Measurements from ENCODE around the gene MAML3. TPM values are rescaled to one million over a fixed set of nuclear protein-coding genes. Genes with fewer than 3 reads are reported as not detected.

MAML3 gene
- total RNA-seq, 2 experiments from 2014 or later: 2.0 to 2.4 TPM

DNA sequence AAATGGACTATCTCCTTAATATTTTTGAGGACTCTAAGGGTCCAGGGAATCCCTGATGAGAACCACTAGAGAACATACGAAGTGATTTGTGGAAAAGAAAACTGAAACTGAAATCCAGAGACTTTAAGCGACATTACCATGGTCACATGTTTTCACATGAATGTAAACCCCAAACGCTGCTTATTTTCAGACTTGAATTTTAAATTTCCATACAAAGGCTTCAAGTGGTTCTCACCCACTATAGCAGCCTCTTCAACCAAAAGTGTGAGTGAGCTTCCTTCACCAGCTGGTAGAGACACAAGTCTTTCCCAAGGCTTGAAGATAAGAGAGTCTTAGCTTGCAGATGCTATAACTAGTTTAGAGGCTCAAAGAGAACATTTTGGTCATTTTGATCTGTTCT lies 255.7 kb downstream of the MAML3 start:
- intact Hi-C loops (cut with micrococcal nuclease): no loop called here

GRCh38 chr4:139896091-139896604 lies 257.8 kb downstream of the MAML3 start:
- intact Hi-C loops (cut with micrococcal nuclease): no loop called here
- H3K27ac Mint-ChIP-seq: no peak overlapping the region
- ATAC-seq (no peak), DNase-seq (no peak)
- peaks cover 9% of the 10 kb centered on the region for H3K4me1 Mint-ChIP-seq (ENCODE audit: low read depth)
- no peaks in the 10 kb centered on the region for H3K27me3 Mint-ChIP-seq
- CTCF ChIA-PET: no interaction called here
- POLR2A ChIA-PET: no interaction called here
- no peak overlapping the region for H3K4me3 Mint-ChIP-seq
- no peaks in the 10 kb centered on the region for H3K9me3 Mint-ChIP-seq
- TF ChIP-seq, protein P1, sequence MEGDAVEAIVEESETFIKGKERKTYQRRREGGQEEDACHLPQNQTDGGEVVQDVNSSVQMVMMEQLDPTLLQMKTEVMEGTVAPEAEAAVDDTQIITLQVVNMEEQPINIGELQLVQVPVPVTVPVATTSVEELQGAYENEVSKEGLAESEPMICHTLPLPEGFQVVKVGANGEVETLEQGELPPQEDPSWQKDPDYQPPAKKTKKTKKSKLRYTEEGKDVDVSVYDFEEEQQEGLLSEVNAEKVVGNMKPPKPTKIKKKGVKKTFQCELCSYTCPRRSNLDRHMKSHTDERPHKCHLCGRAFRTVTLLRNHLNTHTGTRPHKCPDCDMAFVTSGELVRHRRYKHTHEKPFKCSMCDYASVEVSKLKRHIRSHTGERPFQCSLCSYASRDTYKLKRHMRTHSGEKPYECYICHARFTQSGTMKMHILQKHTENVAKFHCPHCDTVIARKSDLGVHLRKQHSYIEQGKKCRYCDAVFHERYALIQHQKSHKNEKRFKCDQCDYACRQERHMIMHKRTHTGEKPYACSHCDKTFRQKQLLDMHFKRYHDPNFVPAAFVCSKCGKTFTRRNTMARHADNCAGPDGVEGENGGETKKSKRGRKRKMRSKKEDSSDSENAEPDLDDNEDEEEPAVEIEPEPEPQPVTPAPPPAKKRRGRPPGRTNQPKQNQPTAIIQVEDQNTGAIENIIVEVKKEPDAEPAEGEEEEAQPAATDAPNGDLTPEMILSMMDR (IDR thresholded peaks at IDR 0.05): no peak
- H3K36me3 Mint-ChIP-seq (ENCODE audit: low read depth): no peaks in the 10 kb centered on the region

More for the DNA sequence above, 255.7 kb downstream of the MAML3 start:
- H3K4me1 Mint-ChIP-seq (ENCODE audit: low read depth): peaks cover 13% of the 10 kb centered on the region
- CTCF ChIA-PET: no interaction called here
- peak overlapping the region; percentile 22 for H3K27ac Mint-ChIP-seq
- DNase-seq (no peak), ATAC-seq (peak; percentile 8)
- POLR2A ChIA-PET: no interaction called here
- H3K9me3 Mint-ChIP-seq: no peaks in the 10 kb centered on the region
- no peak overlapping the region for H3K4me3 Mint-ChIP-seq
- TF ChIP-seq, protein P1 (IDR thresholded peaks at IDR 0.05): no peak
- no peaks in the 10 kb centered on the region for H3K36me3 Mint-ChIP-seq (ENCODE audit: low read depth)
- H3K27me3 Mint-ChIP-seq: no peaks in the 10 kb centered on the region

DNA sequence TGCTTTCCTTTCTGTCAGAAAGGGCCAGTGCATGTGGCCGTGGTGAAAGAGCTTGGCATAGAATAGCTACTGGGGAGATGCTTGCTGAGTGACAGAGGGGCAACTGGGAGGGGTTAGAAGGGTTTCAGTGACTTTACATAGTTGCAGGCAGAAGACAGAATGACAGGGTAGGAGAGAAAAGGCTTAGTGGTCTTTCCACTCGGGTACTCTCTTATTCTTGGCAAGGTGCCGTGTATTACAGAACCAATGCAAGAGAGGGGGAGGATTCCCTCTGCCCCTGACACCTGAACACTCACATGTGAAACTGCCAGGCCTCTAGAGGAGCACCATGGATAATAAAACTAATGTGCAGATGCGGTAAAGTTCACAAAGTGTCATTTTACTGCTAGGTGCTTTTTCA lies 260.2 kb downstream of the MAML3 start:
- DNase-seq: no peak
- Mint-ChIP-seq H3K4me1 (ENCODE audit: low read depth) (peaks cover 5% of the 10 kb centered on the region), H3K36me3 (ENCODE audit: low read depth) (no peaks in the 10 kb centered on the region), H3K4me3 (no peak overlapping the region), H3K9me3 (no peaks in the 10 kb centered on the region), H3K27ac (no peak overlapping the region), H3K27me3 (no peaks in the 10 kb centered on the region)
- ChIA-PET CTCF (no interaction called here), POLR2A (no interaction called here)
- TF ChIP-seq, protein P1 (IDR thresholded peaks at IDR 0.05): no peak
- ATAC-seq: no peak
- intact Hi-C loops (cut with micrococcal nuclease): no loop called here

GRCh38 chr4:139892973-139893736 lies 260.8 kb downstream of the MAML3 start:
- Mint-ChIP-seq H3K4me1 (ENCODE audit: low read depth) (no peaks in the 10 kb centered on the region), H3K36me3 (ENCODE audit: low read depth) (no peaks in the 10 kb centered on the region), H3K9me3 (no peaks in the 10 kb centered on the region), H3K27ac (no peak overlapping the region), H3K27me3 (no peaks in the 10 kb centered on the region), H3K4me3 (no peak overlapping the region)
- intact Hi-C loops (cut with micrococcal nuclease): no loop called here
- TF ChIP-seq, protein P1 (IDR thresholded peaks at IDR 0.05): no peak
- DNase-seq (no peak), ATAC-seq (no peak)
- POLR2A ChIA-PET: no interaction called here
- CTCF ChIA-PET: no interaction called here

DNA sequence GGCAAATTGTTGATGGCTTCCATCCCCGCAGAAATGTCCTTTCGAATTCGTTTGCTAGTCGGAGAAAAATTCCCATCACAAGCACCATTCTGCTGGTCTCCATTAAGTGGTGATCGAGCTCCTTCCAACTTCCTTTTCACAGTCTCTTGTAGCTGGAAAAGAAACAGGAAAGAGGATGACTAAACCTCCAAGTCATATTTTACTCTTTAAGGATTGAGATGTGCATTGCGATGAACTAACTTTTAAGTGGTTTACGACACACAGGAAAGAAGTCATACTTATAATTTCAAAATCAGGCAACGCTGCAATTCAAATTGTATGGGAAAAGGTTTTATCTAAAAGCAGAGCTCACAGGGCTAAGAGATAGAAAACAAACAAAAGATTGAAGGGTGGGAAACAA lies 263.2 kb downstream of the MAML3 start:
- Mint-ChIP-seq H3K27ac (no peak overlapping the region), H3K4me3 (no peak overlapping the region), H3K4me1 (ENCODE audit: low read depth) (no peaks in the 10 kb centered on the region), H3K27me3 (no peaks in the 10 kb centered on the region), H3K9me3 (no peaks in the 10 kb centered on the region), H3K36me3 (ENCODE audit: low read depth) (no peaks in the 10 kb centered on the region)
- TF ChIP-seq, protein P1 (IDR thresholded peaks at IDR 0.05): no peak
- ChIA-PET POLR2A (interaction anchor here (1.1 kb wide), 1 partner anchor 58 kb away, joined by 3 read pairs; no protein-coding TSS in a partner anchor), CTCF (interaction anchor here (1.2 kb wide), 1 partner anchor 363 kb away, joined by 3 read pairs; no protein-coding TSS in a partner anchor)
- DNase-seq: no peak
- ATAC-seq: no peak
- intact Hi-C loops (cut with micrococcal nuclease): no loop called here

All from activated CD8-positive, alpha-beta T cell treated with anti-CD3 and anti-CD28 coated beads for 36 hours (primary cell).